ENCODE data around the gene HS3ST5. TPM values are rescaled to one million over a fixed set of nuclear protein-coding genes. Genes with fewer than 3 reads are reported as not detected.
"Not testable (repeated sequence)": the region's sequence is repeated elsewhere in the genome, so short reads cannot be mapped to it uniquely, and the experiment has no call there.

HS3ST5 gene
- total and polyA plus RNA-seq, 2 donors (not counting 3 experiments of a cell fraction or from before 2014, with no cell fraction given), result not detected

GRCh38 chr6:114080891-114081510 lies 261.8 kb downstream of the HS3ST5 start:
- no TSS peak for BruUV-seq (replicated peaks)
- FAIRE-seq, result no peak
- ChIA-PET POLR2A (no interaction called here), CTCF (interaction anchor here (1.0 kb wide), 1 partner anchor 27 kb away, joined by 4 read pairs; no protein-coding TSS in a partner anchor)
- intact Hi-C loops (cut with micrococcal nuclease) (no loop called here), dilution Hi-C loops (cut with MboI; ENCODE audit: extremely low pct_ligation_motif_present, low sequenced_read_pairs) (no loop called here)
- H3K4me1 ChIP-seq (ENCODE audit: control insufficient read depth, extremely low read depth, insufficient read depth, low read length), result no peaks in the 10 kb centered on the region
- no peaks in the 10 kb centered on the region for H3K9me1 ChIP-seq (replicated peaks; ENCODE audit: control insufficient read depth, extremely low read depth, insufficient read depth, low read length)
- no peaks in the 10 kb centered on the region for H3K9me3 ChIP-seq (replicated peaks; ENCODE audit: control insufficient read depth, insufficient read depth, low read length)
- no peak for DNase-seq (ENCODE audit: low read depth, low spot score)
- peaks cover 0 to 2% of the 10 kb centered on the region in 2 experiments for H3K27me3 ChIP-seq (ENCODE audit: control insufficient read depth in 2 of 2, insufficient read depth in 2 of 2, low read length in 2 of 2)
- no peak overlapping the region for H2AFZ ChIP-seq (ENCODE audit: low read depth, low read length)
- no peak for TF ChIP-seq POLR2A (IDR thresholded peaks at IDR 0.05; ENCODE audit: low read depth, low read length)
- TF ChIP-seq, protein P1, sequence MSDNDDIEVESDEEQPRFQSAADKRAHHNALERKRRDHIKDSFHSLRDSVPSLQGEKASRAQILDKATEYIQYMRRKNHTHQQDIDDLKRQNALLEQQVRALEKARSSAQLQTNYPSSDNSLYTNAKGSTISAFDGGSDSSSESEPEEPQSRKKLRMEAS (IDR thresholded peaks at IDR 0.05; ENCODE audit: insufficient read depth, insufficient read length), result no peak
- no peak overlapping the region for H3K9ac ChIP-seq (replicated peaks; ENCODE audit: extremely low read depth, insufficient read depth, low read length)
- no peaks in the 10 kb centered on the region for H4K20me1 ChIP-seq (replicated peaks; ENCODE audit: control insufficient read depth, extremely low read depth, insufficient read depth, low read length)
- H3K27ac ChIP-seq (ENCODE audit: insufficient read depth, low read depth, low read length), result no peak overlapping the region
- H3K79me2 ChIP-seq (ENCODE audit: control insufficient read depth, insufficient read depth, low read length), result no peaks in the 10 kb centered on the region
- H3K4me3 ChIP-seq (replicated peaks in 1 of 3; ENCODE audit: insufficient read depth in 1 of 3, low read depth in 1 of 3, low read length in 3 of 3), result no peak overlapping the region
- H3K4me2 ChIP-seq (ENCODE audit: insufficient read depth, low read length), result no peak overlapping the region
- no peaks in the 10 kb centered on the region for H3K36me3 ChIP-seq (ENCODE audit: control insufficient read depth in 2 of 2, extremely low read depth in 1 of 2, insufficient read depth in 2 of 2, low read length in 2 of 2)

GRCh38 chr6:114080410-114080809 lies 262.4 kb downstream of the HS3ST5 start:
- H3K9me3 ChIP-seq (replicated peaks; ENCODE audit: control insufficient read depth, insufficient read depth, low read length); H4K20me1 ChIP-seq (replicated peaks; ENCODE audit: control insufficient read depth, extremely low read depth, insufficient read depth, low read length); CTCF ChIA-PET; POLR2A ChIA-PET; H2AFZ ChIP-seq (ENCODE audit: low read depth, low read length); intact Hi-C loops (cut with micrococcal nuclease); H3K4me2 ChIP-seq (ENCODE audit: insufficient read depth, low read length); H3K27ac ChIP-seq (ENCODE audit: insufficient read depth, low read depth, low read length); FAIRE-seq; H3K9me1 ChIP-seq (replicated peaks; ENCODE audit: control insufficient read depth, extremely low read depth, insufficient read depth, low read length); H3K79me2 ChIP-seq (ENCODE audit: control insufficient read depth, insufficient read depth, low read length); dilution Hi-C loops (cut with MboI; ENCODE audit: extremely low pct_ligation_motif_present, low sequenced_read_pairs); H3K27me3 ChIP-seq (ENCODE audit: control insufficient read depth in 2 of 2, insufficient read depth in 2 of 2, low read length in 2 of 2); BruUV-seq (replicated peaks); DNase-seq (ENCODE audit: low read depth, low spot score); H3K4me1 ChIP-seq (ENCODE audit: control insufficient read depth, extremely low read depth, insufficient read depth, low read length); H3K36me3 ChIP-seq (ENCODE audit: control insufficient read depth in 2 of 2, extremely low read depth in 1 of 2, insufficient read depth in 2 of 2, low read length in 2 of 2); H3K9ac ChIP-seq (replicated peaks; ENCODE audit: extremely low read depth, insufficient read depth, low read length); H3K4me3 ChIP-seq (replicated peaks in 1 of 3; ENCODE audit: insufficient read depth in 1 of 3, low read depth in 1 of 3, low read length in 3 of 3): not testable (repeated sequence)
